IPS DF 6.9 (cell line): ENCODE measurements around the gene ZNRD2.

Source experiments
- DNase-seq: peaks from one replicate; pipeline ENCODE4 v3.0.0-alpha.2; 2013; ENCODE audit warnings: low read depth, low spot score
- H3K27ac ChIP-seq: one replicate; pipeline ENCODE4 v1.5.1; 2013; ENCODE audit warnings: low read length, control low read depth
- H3K27me3 ChIP-seq: 2 replicates; pipeline ENCODE4 v1.6.1; 2013; ENCODE audit warnings: mild to moderate bottlenecking, low read length; ENCODE audit not compliant: control insufficient read depth, insufficient read depth
- H3K36me3 ChIP-seq: 2 replicates; pipeline ENCODE4 v1.6.1; 2013; ENCODE audit warnings: low read length; ENCODE audit not compliant: control insufficient read depth, insufficient read depth
- H3K4me1 ChIP-seq: 2 replicates; pipeline ENCODE4 v1.6.1; 2013; ENCODE audit warnings: low read length; ENCODE audit not compliant: control insufficient read depth, insufficient read depth
- H3K4me3 ChIP-seq: 2 replicates; pipeline ENCODE4 v1.5.1; 2013; ENCODE audit warnings: mild to moderate bottlenecking, low read length
- H3K9me3 ChIP-seq: 2 replicates; pipeline ENCODE4 v1.6.1; 2013; ENCODE audit warnings: low read length, inconsistent platforms; ENCODE audit not compliant: control insufficient read depth, insufficient read depth
- WGBS: extraction: QIAGEN DNeasy Blood & Tissue Kit; methylation state at CpG from one replicate; pipeline ENCODE4 v1.1.7; 2013; ENCODE audit warnings: mixed read lengths, missing lambda C conversion rate; ENCODE audit not compliant: insufficient read length, insufficient coverage; 5-methylcytosine and 5-hydroxymethylcytosine counted together

ZNRD2 gene

DNA sequence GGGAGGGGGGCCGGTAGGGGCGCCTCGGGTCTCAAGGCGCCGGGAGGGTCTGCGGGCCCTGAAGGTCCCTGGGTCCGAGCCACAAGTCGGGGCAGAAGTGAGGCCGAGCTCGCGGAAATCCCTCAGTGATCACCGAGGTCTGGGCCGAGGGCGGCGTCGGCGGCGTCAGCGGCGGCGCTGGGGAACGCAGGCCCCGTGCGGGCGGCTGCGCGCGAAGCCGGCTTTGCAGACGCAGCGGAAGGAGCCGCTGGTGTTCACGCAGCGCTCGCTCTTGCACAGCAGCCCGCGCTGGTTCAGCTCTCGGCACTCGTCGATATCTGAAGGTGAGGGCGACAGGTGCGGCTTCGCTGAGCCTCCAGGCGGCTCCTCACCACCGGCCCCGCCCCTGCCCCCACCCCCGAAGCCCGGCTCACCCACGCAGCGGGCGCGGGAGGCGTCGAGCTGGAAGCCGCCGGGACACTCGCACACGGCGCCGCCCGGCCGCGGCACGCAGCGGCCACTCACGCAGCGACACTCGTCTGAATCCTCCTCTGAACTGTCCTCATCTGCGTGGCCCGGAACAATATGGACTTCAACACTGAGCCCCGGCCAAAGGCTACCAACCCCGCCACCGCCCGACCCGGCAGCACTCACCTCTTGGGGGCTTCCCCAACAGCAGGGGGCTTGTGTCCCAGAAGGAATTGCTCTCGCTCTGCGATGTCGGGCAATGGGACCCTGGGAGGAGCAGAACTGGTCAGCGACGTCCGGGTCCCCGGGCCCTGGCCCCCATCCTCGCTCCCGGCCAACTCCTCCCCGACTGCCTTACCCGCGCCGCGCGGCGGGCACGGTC is 31.1 kb upstream of the ZNRD2 start:
- peaks cover 5% of the 10 kb centered on the region for H3K36me3 ChIP-seq
- H3K9me3 ChIP-seq = no peaks in the 10 kb centered on the region
- no peak for DNase-seq
- H3K27me3 ChIP-seq = no peaks in the 10 kb centered on the region
- H3K27ac ChIP-seq = no peak overlapping the region
- H3K4me3 ChIP-seq = peak overlapping the region; percentile 35; the same call in 1 of the 2 replicates
- WGBS = no CpG with 5 or more reads among the region's 92 CpGs
- H3K4me1 ChIP-seq = peaks cover 2% of the 10 kb centered on the region; the same call in 1 of the 2 replicates

DNA sequence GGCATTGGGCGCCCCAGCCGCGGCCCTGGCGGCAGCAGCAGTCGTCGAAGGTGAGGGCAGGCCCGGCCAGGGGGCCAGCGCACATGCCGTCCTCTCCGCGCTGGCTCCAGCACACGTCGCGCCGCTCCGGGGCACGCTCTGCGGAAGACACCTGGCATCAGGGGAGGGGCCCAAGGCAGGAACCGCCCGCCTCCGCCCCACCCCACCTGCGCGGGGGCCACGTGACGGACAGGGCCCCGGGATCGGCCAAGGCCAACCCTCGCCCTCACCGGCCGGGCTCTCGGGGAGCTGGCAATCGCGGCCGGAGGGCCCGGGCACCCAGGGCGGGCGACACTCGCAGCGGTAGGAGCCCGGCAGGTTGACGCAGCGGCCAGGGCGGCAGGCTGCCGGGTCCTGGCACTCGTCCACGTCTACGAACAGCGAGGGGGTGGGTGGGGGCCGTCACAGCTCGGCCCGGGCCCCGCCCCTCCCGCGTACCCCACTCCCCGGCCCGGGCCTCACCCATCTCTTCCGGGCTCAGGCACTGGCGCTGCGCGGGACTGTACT is 30.5 kb upstream of the ZNRD2 start:
- H3K27ac ChIP-seq = no peak overlapping the region
- H3K4me1 ChIP-seq = peaks cover 2% of the 10 kb centered on the region; the same call in 1 of the 2 replicates
- no peak for DNase-seq
- H3K27me3 ChIP-seq = no peaks in the 10 kb centered on the region
- peak overlapping the region; percentile 35; the same call in 1 of the 2 replicates for H3K4me3 ChIP-seq
- H3K36me3 ChIP-seq = peaks cover 5% of the 10 kb centered on the region
- WGBS = no CpG with 5 or more reads among the region's 60 CpGs
- H3K9me3 ChIP-seq = no peaks in the 10 kb centered on the region

DNA sequence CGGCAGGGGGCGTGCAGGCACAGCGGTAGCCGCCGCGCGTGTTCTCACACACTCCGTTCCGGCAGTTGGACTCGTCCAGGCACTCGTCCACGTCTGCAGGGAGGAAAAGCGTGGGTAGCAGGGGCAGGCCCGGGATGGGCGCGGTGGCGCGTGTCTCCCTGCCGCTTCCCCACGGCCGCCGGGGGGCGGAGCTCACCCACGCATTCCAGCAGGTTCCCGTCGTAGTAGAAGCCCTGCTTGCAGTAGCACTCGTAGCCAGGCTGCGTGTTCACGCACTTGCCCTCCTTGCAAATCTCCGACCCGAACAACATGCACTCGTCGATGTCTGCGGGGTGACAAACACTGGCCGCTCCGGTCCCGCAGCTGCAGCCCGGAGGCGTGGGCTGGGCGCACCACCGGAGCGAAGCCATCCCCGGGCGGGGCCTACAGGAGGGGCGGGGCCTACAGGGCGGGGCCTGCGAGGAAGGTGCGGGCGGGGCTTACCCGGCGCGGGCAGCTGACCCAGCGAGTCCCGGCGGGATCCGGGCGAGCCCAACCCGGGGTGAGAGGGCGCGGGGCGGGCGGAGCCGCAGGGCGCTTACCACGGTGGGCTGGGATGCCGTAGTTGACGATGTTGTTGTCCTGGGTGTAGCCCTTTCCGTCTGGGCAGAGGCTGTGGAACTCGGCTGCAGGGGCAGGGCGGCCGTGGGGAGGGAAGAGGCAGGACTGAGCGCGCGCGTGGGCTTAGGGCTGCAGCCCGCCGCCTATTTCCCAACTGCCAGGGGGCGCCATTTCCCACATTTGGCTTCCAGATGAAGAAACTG is 29.8 kb upstream of the ZNRD2 start:
- no CpG with 5 or more reads among the region's 78 CpGs for WGBS
- Histone ChIP-seq H3K9me3 (no peaks in the 10 kb centered on the region), H3K4me1 (peaks cover 2% of the 10 kb centered on the region; the same call in 1 of the 2 replicates), H3K27ac (no peak overlapping the region), H3K36me3 (peaks cover under 1% of the 10 kb centered on the region), H3K27me3 (no peaks in the 10 kb centered on the region; the same call in 1 of the 2 replicates), H3K4me3 (peak overlapping the region; percentile 67; the same call in 1 of the 2 replicates)
- DNase-seq = no peak

DNA sequence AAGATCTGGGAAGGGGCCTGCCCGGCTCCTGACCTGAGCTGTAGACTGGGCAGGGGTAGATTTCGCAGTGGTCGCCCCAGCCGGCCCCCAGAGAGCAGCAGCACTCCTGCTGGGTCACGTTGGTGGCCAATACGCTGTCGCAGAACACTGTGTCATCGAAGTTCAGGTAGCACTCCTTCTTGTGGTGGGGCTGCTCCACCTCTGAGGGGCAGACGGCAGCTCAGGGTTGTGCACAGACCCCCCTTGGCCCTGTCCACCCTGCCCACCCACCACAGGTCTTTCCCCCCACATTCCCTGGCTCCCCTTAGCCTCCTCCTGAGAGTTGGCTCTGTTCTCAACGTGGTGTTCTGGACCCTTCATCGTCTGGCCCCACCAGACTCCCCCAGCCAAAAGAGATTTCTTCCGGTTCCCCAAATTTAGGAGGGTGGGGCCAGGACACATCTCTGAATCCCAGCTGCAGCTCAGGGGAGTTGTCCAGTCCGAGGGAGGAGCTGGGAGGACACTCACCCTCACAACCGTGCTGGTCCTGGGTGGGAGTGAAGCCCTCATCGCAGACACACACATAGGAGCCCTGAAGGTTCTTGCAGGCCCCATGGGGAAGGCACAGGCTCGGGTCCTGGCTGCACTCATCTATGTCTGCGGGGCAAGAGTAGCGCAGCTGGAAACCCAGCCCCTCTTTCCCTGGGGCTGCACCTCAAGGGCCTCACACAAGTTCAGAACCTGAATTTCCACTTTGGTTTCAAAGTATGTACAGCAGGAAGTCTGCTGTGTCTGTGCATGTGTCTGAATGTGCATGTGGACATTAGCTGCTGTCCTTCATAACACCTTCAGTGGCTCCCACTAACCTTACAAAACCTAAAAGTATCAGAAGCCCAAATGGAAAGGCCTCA is 28.9 kb upstream of the ZNRD2 start:
- Histone ChIP-seq H3K36me3 (no peaks in the 10 kb centered on the region; the same call in 1 of the 2 replicates), H3K4me3 (peak overlapping the region; percentile 67; the same call in 1 of the 2 replicates), H3K9me3 (no peaks in the 10 kb centered on the region), H3K27ac (no peak overlapping the region), H3K27me3 (peaks cover 5% of the 10 kb centered on the region; the same call in 1 of the 2 replicates), H3K4me1 (peaks cover 2% of the 10 kb centered on the region; the same call in 1 of the 2 replicates)
- DNase-seq = no peak
- WGBS = no CpG with 5 or more reads among the region's 18 CpGs

DNA sequence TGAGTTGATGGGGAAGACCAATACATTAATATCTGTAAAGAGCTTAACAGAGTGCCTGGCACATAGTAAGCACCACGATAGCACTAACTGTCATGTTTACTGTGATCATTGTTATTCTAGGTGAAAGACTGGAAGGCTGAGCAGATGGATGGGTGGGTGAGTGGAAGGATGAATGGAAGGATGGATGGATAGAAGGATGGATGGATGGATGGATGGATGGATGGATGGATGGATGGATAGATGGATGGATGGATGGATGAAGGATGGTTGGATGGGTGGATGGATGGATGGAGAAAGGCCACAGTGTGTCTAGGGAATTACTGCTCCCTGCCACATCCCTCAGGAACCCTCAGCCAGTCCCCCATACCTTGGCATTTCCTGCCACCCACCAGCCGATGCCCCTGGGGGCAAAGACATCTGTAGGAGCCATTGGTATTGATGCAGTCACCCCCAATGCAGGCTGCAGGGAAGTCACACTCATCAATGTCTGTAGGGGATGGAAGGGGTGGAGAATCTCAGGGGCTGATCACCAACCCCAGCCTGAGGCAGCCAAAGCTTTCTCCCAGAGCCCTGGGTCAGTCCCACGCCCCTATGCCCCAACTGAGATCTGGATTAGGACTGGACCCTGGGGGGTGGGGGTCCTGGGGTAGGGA is 27.4 kb upstream of the ZNRD2 start:
- no peak overlapping the region for H3K27ac ChIP-seq
- no peak overlapping the region for H3K4me3 ChIP-seq
- no peak for DNase-seq
- H3K9me3 ChIP-seq = no peaks in the 10 kb centered on the region
- WGBS = no CpG with 5 or more reads among the region's 3 CpGs
- peaks cover 4% of the 10 kb centered on the region for H3K4me1 ChIP-seq
- H3K36me3 ChIP-seq = no peaks in the 10 kb centered on the region
- peaks cover 5% of the 10 kb centered on the region; the same call in 1 of the 2 replicates for H3K27me3 ChIP-seq

DNA sequence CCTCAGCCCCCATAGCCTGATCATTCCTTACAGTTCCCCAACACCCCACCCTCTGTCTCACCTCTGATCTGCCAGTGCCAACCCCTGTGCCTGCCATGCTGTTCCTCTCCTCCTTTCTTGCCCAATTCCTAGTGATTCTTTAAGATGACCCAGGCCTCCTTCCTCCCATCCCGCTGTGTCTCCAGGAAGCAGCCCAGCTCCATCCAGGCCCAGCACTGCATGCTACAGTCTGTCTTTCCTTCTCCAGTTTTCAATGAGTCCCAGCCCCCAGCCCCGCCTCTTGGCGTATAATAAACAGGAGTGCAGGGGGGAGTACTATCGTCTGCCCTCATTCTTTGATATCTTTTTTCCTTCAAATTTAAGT is 24.4 kb upstream of the ZNRD2 start:
- Histone ChIP-seq H3K27me3 (peaks cover 5% of the 10 kb centered on the region; the same call in 1 of the 2 replicates), H3K9me3 (no peaks in the 10 kb centered on the region), H3K27ac (no peak overlapping the region), H3K36me3 (no peaks in the 10 kb centered on the region), H3K4me3 (no peak overlapping the region), H3K4me1 (peaks cover 4% of the 10 kb centered on the region)
- DNase-seq = no peak
- no CpG with 5 or more reads among the region's 4 CpGs for WGBS

DNA sequence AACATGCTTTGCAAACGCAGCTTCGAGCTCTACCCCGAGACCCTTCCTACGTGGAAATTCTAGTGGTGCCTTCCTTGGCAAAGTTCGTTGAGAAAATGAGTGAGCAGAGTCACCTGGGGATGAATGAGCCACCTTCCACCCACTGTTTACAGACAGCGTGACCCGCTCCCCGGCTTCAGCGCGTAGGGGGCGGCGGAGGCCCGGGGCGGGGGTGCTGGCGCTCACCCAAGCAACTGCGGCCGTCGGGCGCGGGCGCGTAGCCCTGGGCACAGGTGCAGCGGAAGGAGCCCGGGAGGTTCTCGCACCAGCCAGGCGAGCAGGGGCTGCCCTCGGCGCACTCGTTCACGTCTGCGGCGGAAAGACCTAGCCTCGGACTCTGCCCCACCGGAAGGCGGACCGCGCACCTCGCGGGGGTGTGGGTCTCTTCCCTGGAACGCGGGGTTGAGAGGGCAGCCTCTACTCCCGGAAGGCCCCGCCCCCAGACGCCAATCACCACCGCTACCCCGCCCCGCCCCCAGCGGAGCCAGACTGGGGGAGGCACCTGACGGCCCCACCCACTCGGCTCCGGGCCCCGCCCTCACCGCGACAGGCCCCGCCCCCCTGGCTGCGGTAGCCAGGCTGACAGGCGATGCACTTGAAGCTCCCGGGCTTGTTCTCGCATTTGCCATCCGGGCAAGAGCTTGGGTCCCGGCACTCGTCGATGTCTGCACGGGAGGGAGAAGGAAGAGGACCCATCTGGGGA is 23.9 kb upstream of the ZNRD2 start:
- H3K4me3 ChIP-seq = peak overlapping the region; percentile 60; the same call in 1 of the 2 replicates
- DNase-seq = no peak
- H3K9me3 ChIP-seq = no peaks in the 10 kb centered on the region
- peaks cover 4% of the 10 kb centered on the region for H3K4me1 ChIP-seq
- H3K27ac ChIP-seq = no peak overlapping the region
- peaks cover 5% of the 10 kb centered on the region; the same call in 1 of the 2 replicates for H3K27me3 ChIP-seq
- no CpG with 5 or more reads among the region's 64 CpGs for WGBS
- H3K36me3 ChIP-seq = no peaks in the 10 kb centered on the region

DNA sequence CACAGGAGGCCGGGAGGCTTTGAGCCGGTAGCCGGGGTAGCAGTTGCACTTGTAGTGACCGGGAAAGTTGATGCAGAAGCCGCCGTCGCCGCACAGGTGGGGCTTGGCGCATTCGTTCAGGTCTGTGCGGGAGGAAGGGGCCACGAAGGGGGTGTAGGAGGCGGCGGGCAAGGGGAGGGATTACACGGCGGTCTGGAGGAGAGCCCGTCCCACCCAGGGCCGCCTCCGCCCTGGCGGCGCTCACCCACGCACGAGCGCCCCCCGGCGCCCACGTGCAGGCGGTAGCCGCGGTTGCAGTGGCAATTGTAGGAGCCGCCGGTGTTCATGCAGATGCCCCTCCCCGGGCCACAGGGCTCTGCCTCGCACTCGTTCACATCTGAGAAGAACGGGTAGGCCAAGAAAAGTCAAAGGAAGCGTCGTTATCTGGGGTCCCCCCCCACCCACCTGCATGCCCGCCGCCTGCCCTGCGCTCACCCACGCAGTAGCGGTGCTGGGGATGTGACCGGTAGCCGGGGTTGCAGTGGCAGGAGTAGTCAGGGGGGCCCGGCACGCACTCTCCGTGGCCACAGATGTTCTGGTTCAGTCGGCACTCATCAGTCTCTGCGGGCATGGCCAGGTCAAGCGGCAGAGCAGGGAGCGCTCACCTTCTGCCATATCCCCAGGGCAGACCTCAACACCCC is 22.7 kb upstream of the ZNRD2 start:
- Histone ChIP-seq H3K27ac (no peak overlapping the region), H3K4me3 (0 out of 2 replicates have a peak overlapping the region, but pooled peaks have one; percentile 2), H3K27me3 (peaks cover 5% of the 10 kb centered on the region; the same call in 1 of the 2 replicates), H3K9me3 (no peaks in the 10 kb centered on the region), H3K36me3 (no peaks in the 10 kb centered on the region), H3K4me1 (peaks cover 7% of the 10 kb centered on the region)
- no CpG with 5 or more reads among the region's 52 CpGs for WGBS
- DNase-seq = no peak
